GM19467 (cell line): Measurements from ENCODE around the gene D2HGDH.
"Not testable (repeated sequence)": the region's sequence is repeated elsewhere in the genome, so short reads cannot be mapped to it uniquely, and the experiment has no call there.

Experiments used
- ATAC-seq: cut with Tn5 transposase; IDR thresholded peaks from one replicate; pipeline ENCODE4 v1.9.1; 2021; ENCODE audit warnings: mild to moderate bottlenecking, moderate library complexity; ENCODE audit not compliant: unreplicated experiment

Gene D2HGDH

GRCh38 chr2:241748468-241749256 lies 14.2 kb downstream of the D2HGDH start:
- ATAC-seq = no peak

- ATAC-seq = no peak
These were observed 15.8 kb downstream of the D2HGDH start for GRCh38 chr2:241750076-241750840.

GRCh38 chr2:241751152-241751551 lies 16.7 kb downstream of the D2HGDH start:
- ATAC-seq = no peak

- ATAC-seq = no peak
These were observed 17.3 kb downstream of the D2HGDH start for GRCh38 chr2:241751776-241752175.

- ATAC-seq = no peak
These were observed 17.8 kb downstream of the D2HGDH start for GRCh38 chr2:241752253-241752652.

- no peak for ATAC-seq
These were observed 18.4 kb downstream of the D2HGDH start for GRCh38 chr2:241752689-241753276.

- ATAC-seq = no peak
These were observed 19.1 kb downstream of the D2HGDH start for GRCh38 chr2:241753493-241753892.

- ATAC-seq = no peak
These were observed 19.6 kb downstream of the D2HGDH start for GRCh38 chr2:241754042-241754441.

GRCh38 chr2:241755166-241755565 lies 20.7 kb downstream of the D2HGDH start:
- ATAC-seq = no peak

GRCh38 chr2:241755777-241756176 lies 21.3 kb downstream of the D2HGDH start:
- no peak for ATAC-seq

- no peak for ATAC-seq
These were observed 24.8 kb downstream of the D2HGDH start for GRCh38 chr2:241759067-241759807.

GRCh38 chr2:241759893-241760292 lies 25.5 kb downstream of the D2HGDH start:
- not testable (repeated sequence) for ATAC-seq

- ATAC-seq = no peak
These were observed 25.9 kb downstream of the D2HGDH start for GRCh38 chr2:241760301-241760771.

GRCh38 chr2:241762321-241762932 lies 28.0 kb downstream of the D2HGDH start:
- no peak for ATAC-seq

- no peak for ATAC-seq
These were observed 28.5 kb downstream of the D2HGDH start for GRCh38 chr2:241762933-241763369.

GRCh38 chr2:241763551-241764274 lies 29.3 kb downstream of the D2HGDH start:
- no peak for ATAC-seq

- no peak for ATAC-seq
These were observed 30.1 kb downstream of the D2HGDH start for GRCh38 chr2:241764275-241765241.

- ATAC-seq = no peak
These were observed 33.2 kb downstream of the D2HGDH start for GRCh38 chr2:241767464-241768250.
